PC-3 (cell line): Measurements from ENCODE around the gene SHANK3. TPM values are rescaled to one million over a fixed set of nuclear protein-coding genes. Genes with fewer than 3 reads are reported as not detected.

ENCODE experiments used
- ATAC-seq: fragments of 200-7000 bp; cut with Tn5 transposase; 2 replicates; pipeline ENCODE4 v1.9.1; 2020; ENCODE audit warnings: mild to moderate bottlenecking, moderate library complexity
- BruUV-seq: library from RNA; stranded (reverse); fragments of 400-500 nt; replicated peaks from 2 replicates; lab custom pipeline; 2021; lab: Mats Ljungman, UMichigan
- CTCF ChIA-PET: fragments of 300-600 bp; sonication (Branson Sonifier 250); formaldehyde crosslinking; loops from one replicate; lab custom pipeline; 2022; ENCODE audit warnings: antibody characterized with exemption; lab: Charles Lee
- POLR2A ChIA-PET: fragments of 300-600 bp; sonication (Branson Sonifier 250); formaldehyde crosslinking; loops from one replicate; lab custom pipeline; 2022; ENCODE audit warnings: antibody characterized with exemption; ENCODE audit not compliant: unreplicated experiment; lab: Charles Lee
- DNase-seq: peaks from one replicate; pipeline ENCODE4 v3.0.0-alpha.2; 2015
- H2AFZ ChIP-seq: fragments of 300-600 bp; sonication (generic); 2 replicates; pipeline ENCODE4 v1.6.0; 2016; ENCODE audit warnings: antibody characterized with exemption, low read length
- H3F3A ChIP-seq: fragments of 300-600 bp; sonication (generic); one replicate; pipeline ENCODE4 v1.6.0; 2017; ENCODE audit warnings: antibody characterized with exemption, low read length, control low read depth, mild to moderate bottlenecking; ENCODE audit not compliant: unreplicated experiment
- H3K27ac ChIP-seq: fragments of 300-600 bp; sonication (generic); 2 replicates; pipeline ENCODE4 v1.5.1; 2016; ENCODE audit warnings: mild to moderate bottlenecking, low read length
- H3K27me3 ChIP-seq: fragments of 300-600 bp; sonication (generic); 2 replicates; pipeline ENCODE4 v1.6.1; 2016; ENCODE audit warnings: low read length, mixed read lengths
- H3K36me3 ChIP-seq: fragments of 300-600 bp; sonication (generic); 2 replicates; pipeline ENCODE4 v1.6.1; 2016; ENCODE audit warnings: low read depth, mixed run types, low read length, mixed read lengths
- H3K4me1 ChIP-seq: fragments of 300-600 bp; sonication (generic); 2 replicates; pipeline ENCODE4 v1.5.1; 2016; ENCODE audit warnings: low read length; ENCODE audit not compliant: insufficient read depth
- H3K4me2 ChIP-seq: fragments of 300-600 bp; sonication (generic); 2 replicates; pipeline ENCODE4 v1.6.0; 2016; ENCODE audit warnings: low read length
- H3K4me3 ChIP-seq: fragments of 300-600 bp; sonication (generic); 2 replicates; pipeline ENCODE4 v1.5.1; 2016; ENCODE audit warnings: mild to moderate bottlenecking, low read length, mixed read lengths
- H3K79me2 ChIP-seq: fragments of 300-600 bp; sonication (generic); 2 replicates; pipeline ENCODE4 v1.6.1; 2017; ENCODE audit warnings: low read length, mixed read lengths
- H3K9ac ChIP-seq: fragments of 300-600 bp; sonication (generic); 2 replicates; pipeline ENCODE4 v1.6.0; 2016; ENCODE audit warnings: mild to moderate bottlenecking, low read length
- H3K9me2 ChIP-seq: fragments of 300-600 bp; sonication (generic); replicated peaks from 2 replicates; pipeline ENCODE4 v1.6.1; 2016; ENCODE audit warnings: mixed run types, low read length, mixed read lengths
- H3K9me3 ChIP-seq: fragments of 300-600 bp; sonication (generic); 2 replicates; pipeline ENCODE4 v1.6.1; 2016; ENCODE audit warnings: low read length, mixed read lengths
- H4K20me1 ChIP-seq: fragments of 300-600 bp; sonication (generic); 2 replicates; pipeline ENCODE4 v1.6.1; 2016; ENCODE audit warnings: low read length, mixed read lengths
- CTCF ChIP-seq: fragments of 300-600 bp; sonication (generic); conservative IDR thresholded peaks from 2 replicates; pipeline ENCODE4 v1.5.1; 2017; ENCODE audit warnings: antibody characterized with exemption, low read depth, mild to moderate bottlenecking, low read length
- EZH2 ChIP-seq: fragments of 300-600 bp; sonication (generic); IDR thresholded peaks from one replicate; pipeline ENCODE4 v1.6.1; 2017; ENCODE audit warnings: antibody characterized with exemption, mild to moderate bottlenecking, low read length; ENCODE audit not compliant: unreplicated experiment
- EZH2phosphoT487 ChIP-seq: fragments of 300-600 bp; sonication (generic); IDR thresholded peaks from 2 replicates; pipeline ENCODE4 v1.6.1; 2018; ENCODE audit warnings: mild to moderate bottlenecking, antibody characterized with exemption, low read length, borderline replicate concordance
- intact Hi-C: fragments of 100-400 bp; cut with micrococcal nuclease; formaldehyde crosslinking; loops from 2 replicates; pipeline ENCODE4 v1.9.0; 2023
- total RNA-seq: library from RNA; depleted of rRNA; stranded (reverse); fragments of >200 nt; gene quantifications from 2 replicates; pipeline ENCODE4 v1.2.3, GENCODE V29; 2014

The SHANK3 gene
- total RNA-seq, 1 experiment from 2014 or later: 3.7 TPM

DNA sequence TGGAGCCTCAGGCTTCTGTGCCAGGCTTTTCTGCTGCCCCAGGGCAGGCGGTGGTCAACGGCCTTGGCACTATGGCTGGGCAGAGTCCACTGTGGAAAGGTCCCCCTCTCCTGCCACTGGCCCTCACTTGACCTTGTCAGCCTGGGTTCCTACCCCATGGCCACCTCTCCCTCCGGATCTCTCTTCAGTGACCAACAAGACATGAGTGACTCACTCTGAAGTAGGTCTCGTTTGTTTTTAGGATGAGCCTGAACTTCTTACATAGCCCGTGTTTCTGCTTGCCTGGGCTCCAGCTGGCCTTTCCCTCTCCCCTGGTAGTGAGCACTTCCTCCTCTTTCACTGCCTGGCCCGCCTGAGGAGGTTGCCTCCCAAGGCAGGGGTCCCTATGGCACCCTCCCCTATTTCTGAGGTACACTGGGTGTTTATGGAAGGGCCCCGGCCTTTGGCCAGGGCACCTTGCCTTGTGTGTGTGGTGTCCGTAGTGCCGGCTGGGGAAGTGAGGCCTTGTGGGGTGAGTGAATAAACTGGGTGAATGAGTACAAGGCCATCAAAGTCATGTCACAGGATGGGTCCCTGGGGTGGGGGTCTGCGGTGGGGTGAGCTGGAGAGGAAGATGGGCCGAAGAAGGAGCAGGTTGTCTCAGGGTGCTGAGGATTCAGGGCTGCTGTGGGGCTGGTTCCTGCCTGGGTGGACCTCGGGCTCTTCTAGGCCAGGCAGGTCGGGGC lies 5.0 kb downstream of the SHANK3 start:
- BruUV-seq: no TSS peak
- CTCF ChIA-PET: no interaction called here
- Histone ChIP-seq H3K4me2 (no peak overlapping the region), H4K20me1 (no peaks in the 10 kb centered on the region), H3F3A (no peaks in the 10 kb centered on the region), H3K4me3 (no peak overlapping the region), H3K4me1 (peaks cover 4% of the 10 kb centered on the region; the same call in 1 of the 2 replicates), H3K9me2 (no peaks in the 10 kb centered on the region), H3K27ac (no peak overlapping the region), H3K9ac (no peak overlapping the region), H3K79me2 (no peaks in the 10 kb centered on the region), H3K36me3 (no peaks in the 10 kb centered on the region), H2AFZ (no peak overlapping the region), H3K27me3 (no peaks in the 10 kb centered on the region), H3K9me3 (no peaks in the 10 kb centered on the region)
- POLR2A ChIA-PET: no interaction called here
- intact Hi-C loops: no loop called here
- ATAC-seq (no peak), DNase-seq (no peak)
- no peak for TF ChIP-seq EZH2
- no peak for TF ChIP-seq CTCF
- no peak for TF ChIP-seq EZH2phosphoT487

- TF ChIP-seq EZH2 (no peak), EZH2phosphoT487 (no peak)
- Histone ChIP-seq H3F3A (no peaks in the 10 kb centered on the region), H3K9me2 (no peaks in the 10 kb centered on the region), H3K36me3 (no peaks in the 10 kb centered on the region), H3K9ac (no peak overlapping the region), H3K79me2 (no peaks in the 10 kb centered on the region), H3K4me3 (no peak overlapping the region), H2AFZ (no peak overlapping the region), H4K20me1 (no peaks in the 10 kb centered on the region), H3K4me2 (no peak overlapping the region), H3K27me3 (no peaks in the 10 kb centered on the region), H3K4me1 (peaks cover 4% of the 10 kb centered on the region; the same call in 1 of the 2 replicates), H3K9me3 (no peaks in the 10 kb centered on the region), H3K27ac (no peak overlapping the region)
- no TSS peak for BruUV-seq
- intact Hi-C loops: no loop called here
- CTCF ChIA-PET: no interaction called here
- no peak for DNase-seq
- POLR2A ChIA-PET: no interaction called here
- ATAC-seq: no peak
Observed at GRCh38 chr22:50678218-50678650, 5.6 kb downstream of the SHANK3 start.

DNA sequence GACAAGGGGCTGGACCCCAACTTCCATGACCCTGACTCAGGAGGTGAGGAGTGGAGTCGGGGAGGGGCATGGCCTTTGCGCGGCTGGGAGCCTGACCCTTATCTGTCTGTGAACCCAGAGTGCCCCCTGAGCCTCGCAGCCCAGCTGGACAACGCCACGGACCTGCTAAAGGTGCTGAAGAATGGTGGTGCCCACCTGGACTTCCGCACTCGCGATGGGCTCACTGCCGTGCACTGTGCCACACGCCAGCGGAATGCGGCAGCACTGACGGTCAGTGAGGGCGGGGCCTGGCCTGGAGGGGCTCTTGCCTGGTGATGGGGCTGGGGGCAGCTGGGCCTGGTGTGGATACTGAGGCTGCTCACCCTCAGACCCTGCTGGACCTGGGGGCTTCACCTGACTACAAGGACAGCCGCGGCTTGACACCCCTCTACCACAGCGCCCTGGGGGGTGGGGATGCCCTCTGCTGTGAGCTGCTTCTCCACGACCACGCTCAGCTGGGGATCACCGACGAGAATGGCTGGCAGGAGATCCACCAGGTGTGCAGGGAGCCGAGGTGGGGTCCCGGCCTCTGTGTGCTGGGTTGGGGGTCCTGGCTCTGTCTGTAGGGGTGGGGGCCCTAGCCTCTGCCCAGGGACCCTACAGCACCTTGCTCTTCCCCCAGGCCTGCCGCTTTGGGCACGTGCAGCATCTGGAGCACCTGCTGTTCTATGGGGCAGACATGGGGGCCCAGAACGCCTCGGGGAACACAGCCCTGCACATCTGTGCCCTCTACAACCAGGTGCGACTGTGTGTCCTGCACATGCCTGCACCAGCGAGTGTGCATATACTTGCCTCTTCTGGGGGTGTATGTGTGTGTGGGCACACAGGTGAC lies 6.3 kb downstream of the SHANK3 start:
- DNase-seq (no peak), ATAC-seq (no peak)
- no peak overlapping the region for H3K4me3 ChIP-seq
- intact Hi-C loops: no loop called here
- no TSS peak for BruUV-seq
- no peak overlapping the region for H3K27ac ChIP-seq
- ChIA-PET CTCF (no interaction called here), POLR2A (no interaction called here)
- H3F3A ChIP-seq: no peaks in the 10 kb centered on the region
- H3K79me2 ChIP-seq: no peaks in the 10 kb centered on the region
- H3K4me2 ChIP-seq: no peak overlapping the region
- H3K4me1 ChIP-seq: peaks cover 4% of the 10 kb centered on the region; the same call in 1 of the 2 replicates
- no peaks in the 10 kb centered on the region for H4K20me1 ChIP-seq
- no peaks in the 10 kb centered on the region for H3K36me3 ChIP-seq
- H3K9ac ChIP-seq: no peak overlapping the region
- H3K9me3 ChIP-seq: no peaks in the 10 kb centered on the region
- no peaks in the 10 kb centered on the region for H3K27me3 ChIP-seq
- no peak overlapping the region for H2AFZ ChIP-seq
- no peak for TF ChIP-seq CTCF
- no peak for TF ChIP-seq EZH2phosphoT487
- no peak for TF ChIP-seq EZH2
- no peaks in the 10 kb centered on the region for H3K9me2 ChIP-seq
